B cell (primary cell): ENCODE measurements around the gene DIAPH1. TPM values are rescaled to one million over a fixed set of nuclear protein-coding genes. Genes with fewer than 3 reads are reported as not detected.

ENCODE experiments used
- ATAC-seq: fragments of 200-7000 bp; cut with Tn5 transposase; one replicate; pipeline ENCODE4 v1.10.0; 2021; ENCODE audit warnings: low read depth, mild to moderate bottlenecking, moderate number of reproducible peaks, moderate library complexity
- CTCF ChIA-PET: fragments of 350-600 bp; sonication (Branson Sonifier 250); formaldehyde crosslinking; loops from one replicate; lab custom pipeline; 2021; ENCODE audit warnings: antibody characterized with exemption, inconsistent platforms; lab: Charles Lee
- POLR2A ChIA-PET: fragments of 350-600 bp; sonication (Branson Sonifier 250); formaldehyde crosslinking; loops from one replicate; lab custom pipeline; 2021; ENCODE audit warnings: antibody characterized with exemption; lab: Charles Lee
- DNase-seq: peaks from one replicate; pipeline ENCODE4 v3.0.0; 2013
- H2AFZ ChIP-seq: 2 replicates; pipeline ENCODE4 v1.6.1; 2012; ENCODE audit warnings: mild to moderate bottlenecking, low read depth, low read length; ENCODE audit not compliant: insufficient read depth, poor library complexity, severe bottlenecking
- H3K27ac ChIP-seq, 2 donors: 1 replicate in 1 of 2; 2 replicates in 1 of 2; pipeline ENCODE4 v1.5.1; 2012 to 2013; ENCODE audit warnings: low read length in 2 of 2, mild to moderate bottlenecking in 2 of 2, moderate library complexity in 1 of 2
- H3K27me3 ChIP-seq, 4 experiments: fragments of 200-600 bp in 1 of 4; sonication (generic) in 1 of 4; replicated peaks in 1 of 4; 1 replicate in 2 of 4; 2 replicates in 2 of 4; pipeline versions ENCODE4 v1.6.1 to v1.7.0; 2013 to 2016; ENCODE audit warnings: low read length in 3 of 4, mild to moderate bottlenecking in 2 of 4, mixed read lengths in 1 of 4, moderate library complexity in 1 of 4; ENCODE audit not compliant: insufficient read depth in 4 of 4, control insufficient read depth in 3 of 4; ENCODE audit errors: control extremely low read depth in 1 of 4
- H3K36me3 ChIP-seq, 2 experiments: replicated peaks in 1 of 2; 1 replicate in 1 of 2; 2 replicates in 1 of 2; pipeline versions ENCODE4 v1.6.1 to v1.7.1; 2013; ENCODE audit warnings: low read length in 1 of 2; ENCODE audit not compliant: insufficient read depth in 2 of 2, control insufficient read depth in 1 of 2; ENCODE audit errors: control extremely low read depth in 1 of 2, extremely low read depth in 1 of 2
- H3K4me1 ChIP-seq, 2 donors: fragments of 200-600 bp in 1 of 2; sonication (generic) in 1 of 2; 1 replicate in 1 of 2; 2 replicates in 1 of 2; pipeline versions ENCODE4 v1.5.1 to v1.6.1; 2013 to 2017; ENCODE audit warnings: low read length in 2 of 2; ENCODE audit not compliant: control insufficient read depth in 2 of 2, insufficient read depth in 2 of 2
- H3K4me2 ChIP-seq: replicated peaks from 2 replicates; pipeline ENCODE3; 2012; ENCODE audit warnings: mild to moderate bottlenecking, low read depth, low read length; ENCODE audit not compliant: poor library complexity, severe bottlenecking
- H3K4me3 ChIP-seq, 5 experiments: fragments of 200-600 bp in 1 of 5; sonication (generic) in 1 of 5; 1 replicate in 3 of 5; 2 replicates in 2 of 5; pipeline versions ENCODE4 v1.5.1 to v1.7.0; 2011 to 2016; ENCODE audit warnings: low read length in 4 of 5, mild to moderate bottlenecking in 4 of 5, low read depth in 2 of 5, control low read depth in 1 of 5, moderate library complexity in 1 of 5; ENCODE audit not compliant: insufficient read depth in 1 of 5; ENCODE audit errors: control extremely low read depth in 1 of 5, extremely low read depth in 1 of 5
- H3K79me2 ChIP-seq: fragments of 200-600 bp; sonication (generic); one replicate; pipeline ENCODE4 v1.6.0; 2016; ENCODE audit warnings: low read length; ENCODE audit not compliant: control insufficient read depth, insufficient read depth
- H3K9ac ChIP-seq: fragments of 200-600 bp; sonication (generic); 2 replicates; pipeline ENCODE4 v1.6.1; 2017; ENCODE audit warnings: mild to moderate bottlenecking, low read length, moderate library complexity
- H3K9me3 ChIP-seq, 3 donors: one replicate each; pipeline versions ENCODE4 v1.6.1 to v1.7.1; 2013; ENCODE audit warnings: low read length in 2 of 3; ENCODE audit not compliant: control insufficient read depth in 2 of 3, insufficient read depth in 1 of 3; ENCODE audit errors: control extremely low read depth in 1 of 3
- H4K20me1 ChIP-seq: 2 replicates; pipeline ENCODE4 v1.6.0; 2012; ENCODE audit warnings: mild to moderate bottlenecking, low read length; ENCODE audit not compliant: insufficient read depth, control insufficient read depth, poor library complexity, severe bottlenecking
- H3K27ac Mint-ChIP-seq: one replicate; pipeline ENCODE4 v1.8.0; 2021; ENCODE audit warnings: mixed read lengths
- H3K27me3 Mint-ChIP-seq: one replicate; pipeline ENCODE4 v1.8.0; 2021; ENCODE audit warnings: mixed read lengths
- H3K4me1 Mint-ChIP-seq: one replicate; pipeline ENCODE4 v1.8.0; 2021; ENCODE audit warnings: mixed read lengths
- H3K4me3 Mint-ChIP-seq: one replicate; pipeline ENCODE4 v1.8.0; 2021; ENCODE audit warnings: mixed read lengths
- H3K9me3 Mint-ChIP-seq: one replicate; pipeline ENCODE4 v1.8.0; 2022; ENCODE audit warnings: mixed read lengths; ENCODE audit not compliant: insufficient read depth
- EZH2 ChIP-seq: IDR thresholded peaks from 2 replicates; pipeline ENCODE4 v1.6.1; 2012; ENCODE audit warnings: borderline replicate concordance, low read depth, mild to moderate bottlenecking, moderate library complexity, low read length; ENCODE audit not compliant: insufficient read depth, poor library complexity, severe bottlenecking
- WGBS: methylation state at CpG from one replicate; pipeline ENCODE4 v1.1.5; 2013; ENCODE audit warnings: missing lambda C conversion rate; ENCODE audit not compliant: insufficient coverage; 5-methylcytosine and 5-hydroxymethylcytosine counted together
- intact Hi-C: fragments of 100-400 bp; cut with micrococcal nuclease; formaldehyde crosslinking; loops from one replicate; pipeline ENCODE4 v1.10.0; 2022
- polyA plus RNA-seq: library from polyadenylated mRNA; depleted of rRNA; stranded (reverse); fragments of >200 nt; gene quantifications from 2 replicates; pipeline ENCODE4 v1.2.3, GENCODE V29; 2012
- total RNA-seq, 2 donors: library from RNA; stranded (reverse); fragments of 120-200 nt in 1 of 2; gene quantifications; 1 replicate in 1 of 2; 2 replicates in 1 of 2; pipeline versions ENCODE4 v1.2.3 to v1.2.4, GENCODE V29; 2013 to 2022
- TF ChIP-seq, protein P1 (sequence below): fragments of 200-600 bp; IDR thresholded peaks from one replicate; pipeline ENCODE4 v1.8.0; 2022; ENCODE audit warnings: antibody characterized with exemption, mild to moderate bottlenecking

DIAPH1 gene
- total and polyA plus RNA-seq, 2 donors (not counting 1 experiment from before 2014, with no cell fraction given) = 59.7 to 113 TPM

DNA sequence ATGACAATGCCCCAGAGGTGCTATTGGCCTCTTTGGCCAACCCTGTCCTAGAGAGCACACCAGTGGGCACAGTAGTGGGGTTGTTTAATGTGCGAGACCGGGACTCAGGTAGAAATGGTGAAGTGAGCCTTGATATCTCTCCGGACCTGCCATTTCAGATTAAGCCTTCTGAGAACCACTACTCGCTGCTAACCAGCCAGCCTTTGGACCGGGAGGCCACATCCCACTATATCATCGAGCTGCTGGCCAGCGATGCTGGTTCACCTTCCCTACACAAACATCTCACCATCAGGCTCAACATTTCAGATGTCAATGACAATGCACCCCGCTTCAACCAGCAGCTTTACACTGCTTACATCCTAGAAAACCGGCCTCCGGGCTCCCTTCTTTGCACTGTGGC is 128.5 kb downstream of the DIAPH1 start:
- intact Hi-C loops = no loop called here
- Mint-ChIP-seq H3K4me1 (peaks cover 19% of the 10 kb centered on the region), H3K4me3 (peak overlapping the region; percentile 30), H3K27me3 (peaks cover 56% of the 10 kb centered on the region), H3K27ac (no peak overlapping the region), H3K9me3 (no peaks in the 10 kb centered on the region)
- H4K20me1 ChIP-seq = no peaks in the 10 kb centered on the region
- peaks cover 0 to 75% (median 27%) of the 10 kb centered on the region in 4 experiments for H3K27me3 ChIP-seq
- H3K27ac ChIP-seq = no peak overlapping the region
- no peaks in the 10 kb centered on the region for H3K79me2 ChIP-seq
- ChIA-PET POLR2A (no interaction called here), CTCF (interaction anchor here (1.1 to 2.0 kb wide), 2 partner anchors 16 to 34 kb away, joined by 3 to 7 read pairs; no protein-coding TSS in a partner anchor)
- peaks cover 21 to 23% of the 10 kb centered on the region in 2 donors for H3K4me1 ChIP-seq
- TF ChIP-seq EZH2 = no peak
- H3K4me2 ChIP-seq = no peak overlapping the region
- H2AFZ ChIP-seq = no peak overlapping the region
- ATAC-seq = no peak
- H3K4me3 ChIP-seq = no peak overlapping the region
- DNase-seq = no peak
- no peaks in the 10 kb centered on the region for H3K36me3 ChIP-seq
- no peak overlapping the region for H3K9ac ChIP-seq
- H3K9me3 ChIP-seq = peaks cover 0 to 28% (median 0%) of the 10 kb centered on the region in 3 donors
- 97% methylated on average over 9 of the region's 10 CpGs for whole genome bisulfite sequencing

DNA sequence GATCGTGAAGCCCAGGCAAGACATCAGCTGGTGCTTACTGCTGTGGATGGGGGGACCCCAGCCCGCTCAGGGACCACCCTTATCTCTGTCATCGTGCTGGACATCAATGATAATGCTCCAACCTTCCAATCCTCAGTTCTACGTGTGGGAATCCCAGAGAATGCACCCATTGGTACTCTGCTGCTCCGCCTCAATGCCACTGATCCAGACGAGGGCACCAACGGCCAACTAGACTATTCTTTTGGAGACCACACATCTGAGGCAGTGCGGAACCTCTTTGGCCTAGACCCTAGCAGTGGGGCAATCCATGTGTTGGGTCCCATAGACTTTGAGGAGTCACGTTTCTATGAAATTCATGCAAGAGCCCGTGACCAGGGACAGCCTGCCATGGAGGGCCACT is 129.0 kb downstream of the DIAPH1 start:
- Histone ChIP-seq H3K4me1 (peaks cover 25 to 28% of the 10 kb centered on the region in 2 donors), H3K27me3 (peaks cover 0 to 76% (median 29%) of the 10 kb centered on the region in 4 experiments), H3K9ac (no peak overlapping the region), H3K4me2 (no peak overlapping the region), H3K27ac (no peak overlapping the region), H3K36me3 (no peaks in the 10 kb centered on the region), H4K20me1 (no peaks in the 10 kb centered on the region), H3K79me2 (no peaks in the 10 kb centered on the region), H3K4me3 (no peak overlapping the region), H2AFZ (no peak overlapping the region), H3K9me3 (peaks cover 0 to 28% (median 0%) of the 10 kb centered on the region in 3 donors)
- 90% methylated on average over 10 of the region's 10 CpGs for WGBS
- no peak for ATAC-seq
- DNase-seq = no peak
- Mint-ChIP-seq H3K4me1 (peaks cover 23% of the 10 kb centered on the region), H3K4me3 (no peak overlapping the region), H3K27me3 (peaks cover 59% of the 10 kb centered on the region), H3K27ac (no peak overlapping the region), H3K9me3 (no peaks in the 10 kb centered on the region)
- intact Hi-C loops = no loop called here
- CTCF ChIA-PET = interaction anchor here (0.7 to 2.0 kb wide), 4 partner anchors 16 to 35 kb away, joined by 3 to 7 read pairs (median 3); no protein-coding TSS in a partner anchor
- TF ChIP-seq, protein P1, sequence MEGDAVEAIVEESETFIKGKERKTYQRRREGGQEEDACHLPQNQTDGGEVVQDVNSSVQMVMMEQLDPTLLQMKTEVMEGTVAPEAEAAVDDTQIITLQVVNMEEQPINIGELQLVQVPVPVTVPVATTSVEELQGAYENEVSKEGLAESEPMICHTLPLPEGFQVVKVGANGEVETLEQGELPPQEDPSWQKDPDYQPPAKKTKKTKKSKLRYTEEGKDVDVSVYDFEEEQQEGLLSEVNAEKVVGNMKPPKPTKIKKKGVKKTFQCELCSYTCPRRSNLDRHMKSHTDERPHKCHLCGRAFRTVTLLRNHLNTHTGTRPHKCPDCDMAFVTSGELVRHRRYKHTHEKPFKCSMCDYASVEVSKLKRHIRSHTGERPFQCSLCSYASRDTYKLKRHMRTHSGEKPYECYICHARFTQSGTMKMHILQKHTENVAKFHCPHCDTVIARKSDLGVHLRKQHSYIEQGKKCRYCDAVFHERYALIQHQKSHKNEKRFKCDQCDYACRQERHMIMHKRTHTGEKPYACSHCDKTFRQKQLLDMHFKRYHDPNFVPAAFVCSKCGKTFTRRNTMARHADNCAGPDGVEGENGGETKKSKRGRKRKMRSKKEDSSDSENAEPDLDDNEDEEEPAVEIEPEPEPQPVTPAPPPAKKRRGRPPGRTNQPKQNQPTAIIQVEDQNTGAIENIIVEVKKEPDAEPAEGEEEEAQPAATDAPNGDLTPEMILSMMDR = no peak
- no peak for TF ChIP-seq EZH2
- POLR2A ChIA-PET = no interaction called here
